Measurements from ENCODE around the gene RTL10.
"Not testable (repeated sequence)": the region's sequence is repeated elsewhere in the genome, so short reads cannot be mapped to it uniquely, and the experiment has no call there.

Gene RTL10

DNA sequence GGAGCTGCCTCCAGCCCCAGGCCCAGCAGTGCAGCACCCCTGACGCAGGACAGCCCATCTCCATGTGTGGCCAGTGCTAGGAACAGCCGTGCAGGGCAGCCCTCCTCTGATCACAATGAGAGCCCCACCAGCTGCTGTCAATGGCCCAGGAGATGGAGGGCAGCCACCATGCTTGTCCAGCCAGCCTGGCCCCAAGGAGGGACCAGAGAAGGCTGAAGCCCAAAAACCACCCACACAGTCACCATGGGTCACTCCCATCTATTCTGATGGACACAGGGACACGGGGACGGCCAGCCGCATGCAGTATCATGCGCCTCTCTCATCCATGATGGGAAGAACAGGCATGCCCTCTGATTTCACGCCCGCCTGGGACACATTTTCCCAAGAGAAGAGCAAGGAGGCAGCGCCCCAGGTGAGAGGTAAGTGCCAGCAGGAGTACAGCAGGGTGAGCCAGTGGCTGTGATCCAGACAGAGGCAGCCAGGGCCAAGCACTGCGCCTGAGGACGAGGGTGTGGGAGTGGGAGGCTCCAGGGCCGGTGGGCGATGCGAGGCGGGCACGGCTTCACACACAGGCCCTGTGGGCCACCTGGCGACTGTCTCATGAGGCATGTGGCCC, 33.6 kb upstream of the RTL10 start:
- DNase-seq: no peak

DNA sequence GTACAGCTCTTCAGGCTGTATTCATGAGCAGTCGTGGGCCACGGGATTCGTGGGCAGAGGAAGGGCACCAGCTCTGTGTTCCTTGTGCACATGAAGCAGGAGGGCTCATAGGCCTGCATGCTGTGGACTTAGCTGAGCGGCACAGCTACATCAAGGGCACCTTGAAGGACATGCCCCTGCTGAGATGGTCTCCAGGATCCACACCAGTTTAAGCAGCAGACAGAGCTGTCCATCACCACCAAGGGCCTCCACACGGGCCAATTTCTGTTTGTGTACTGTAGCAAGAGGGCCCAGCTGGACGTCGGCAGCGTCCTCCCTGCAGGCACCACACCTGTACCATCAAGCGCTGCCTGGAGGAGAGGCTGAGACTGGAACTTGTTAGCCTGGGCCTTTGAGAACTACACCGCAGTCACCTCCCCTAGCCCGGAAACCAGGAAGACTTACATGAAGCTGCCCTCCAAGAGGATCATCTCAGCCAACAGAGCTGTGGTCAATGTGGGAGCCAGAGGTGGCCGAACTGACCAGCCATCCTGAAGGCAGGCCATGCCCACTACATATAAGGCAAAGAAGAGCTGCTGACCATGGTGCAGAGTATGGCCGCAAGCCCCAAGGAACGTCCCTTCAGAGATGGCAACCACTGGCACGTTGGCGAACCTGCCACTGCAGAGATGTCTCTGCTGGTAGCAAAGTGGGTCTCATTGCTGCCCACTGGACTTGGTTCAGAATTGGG, 32.7 kb upstream of the RTL10 start:
- no peak for DNase-seq

DNA sequence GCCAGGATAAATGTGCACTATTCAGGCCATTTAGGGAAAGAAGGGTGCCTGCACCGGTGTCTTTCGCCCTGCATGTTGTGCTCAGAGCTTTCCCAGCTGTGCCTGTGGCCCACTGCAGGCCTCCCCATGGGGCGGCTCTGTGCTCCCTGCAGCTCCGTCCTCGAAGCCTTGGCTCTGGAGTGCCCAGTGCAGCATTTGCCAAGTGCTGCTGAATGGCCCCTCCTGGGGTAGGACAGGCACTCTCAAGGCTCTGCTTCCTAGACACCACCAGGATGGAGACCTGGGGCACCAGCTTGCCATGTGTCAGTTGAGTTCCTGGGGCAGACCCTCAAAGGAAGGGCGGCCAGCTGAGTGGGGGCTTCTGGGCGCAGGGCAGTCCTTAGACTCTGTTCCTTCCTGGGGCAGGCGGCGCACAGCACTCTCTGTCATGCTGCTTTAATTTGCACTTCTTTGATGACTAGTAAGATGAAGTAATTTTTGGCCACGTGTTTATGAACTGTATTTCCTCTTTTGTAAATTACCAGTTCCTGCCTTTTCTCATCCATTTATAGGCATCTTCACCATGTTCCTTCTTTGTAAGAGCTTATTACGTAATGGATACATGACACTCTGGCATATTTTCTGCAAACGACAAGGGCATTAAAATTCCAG, 32.1 kb upstream of the RTL10 start:
- peak; percentile 97 to 99 for DNase-seq

DNA sequence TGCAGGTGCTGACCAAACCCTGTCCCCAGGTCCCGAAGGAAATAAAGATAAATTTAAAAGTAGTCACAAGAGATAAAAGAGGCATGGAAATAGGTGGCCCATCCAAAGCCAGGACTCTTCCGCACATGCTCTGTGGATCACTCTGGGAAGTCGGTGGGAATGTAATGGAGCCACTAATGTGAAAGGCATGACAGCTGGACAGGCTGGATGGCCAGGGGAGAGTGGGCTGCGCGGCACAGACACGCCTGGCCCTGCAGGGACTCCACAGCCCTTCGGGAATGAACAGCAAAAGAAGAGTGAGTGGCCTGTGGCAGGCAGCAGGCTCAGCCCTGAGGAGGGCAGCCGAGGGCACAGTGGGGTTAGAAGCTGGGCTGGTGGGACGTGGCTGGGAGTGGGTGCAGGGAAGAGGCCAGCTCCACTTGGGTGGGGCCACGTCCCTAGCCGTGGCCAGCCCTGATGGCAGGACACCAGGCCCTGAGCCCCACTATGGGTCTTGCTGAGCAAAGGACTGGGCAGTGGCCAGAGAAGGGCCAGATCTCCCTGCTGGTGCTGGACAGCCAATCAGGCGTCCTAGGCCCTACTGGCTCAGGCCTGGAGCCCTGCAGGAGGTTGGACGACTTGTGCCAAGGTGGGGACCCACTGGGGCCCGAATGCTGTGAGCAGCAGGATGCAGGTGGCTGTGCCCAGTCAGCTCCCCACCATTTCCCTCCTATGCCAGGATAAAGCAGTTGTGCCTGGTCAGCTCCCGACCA, 31.3 kb upstream of the RTL10 start:
- no peak for DNase-seq

DNA sequence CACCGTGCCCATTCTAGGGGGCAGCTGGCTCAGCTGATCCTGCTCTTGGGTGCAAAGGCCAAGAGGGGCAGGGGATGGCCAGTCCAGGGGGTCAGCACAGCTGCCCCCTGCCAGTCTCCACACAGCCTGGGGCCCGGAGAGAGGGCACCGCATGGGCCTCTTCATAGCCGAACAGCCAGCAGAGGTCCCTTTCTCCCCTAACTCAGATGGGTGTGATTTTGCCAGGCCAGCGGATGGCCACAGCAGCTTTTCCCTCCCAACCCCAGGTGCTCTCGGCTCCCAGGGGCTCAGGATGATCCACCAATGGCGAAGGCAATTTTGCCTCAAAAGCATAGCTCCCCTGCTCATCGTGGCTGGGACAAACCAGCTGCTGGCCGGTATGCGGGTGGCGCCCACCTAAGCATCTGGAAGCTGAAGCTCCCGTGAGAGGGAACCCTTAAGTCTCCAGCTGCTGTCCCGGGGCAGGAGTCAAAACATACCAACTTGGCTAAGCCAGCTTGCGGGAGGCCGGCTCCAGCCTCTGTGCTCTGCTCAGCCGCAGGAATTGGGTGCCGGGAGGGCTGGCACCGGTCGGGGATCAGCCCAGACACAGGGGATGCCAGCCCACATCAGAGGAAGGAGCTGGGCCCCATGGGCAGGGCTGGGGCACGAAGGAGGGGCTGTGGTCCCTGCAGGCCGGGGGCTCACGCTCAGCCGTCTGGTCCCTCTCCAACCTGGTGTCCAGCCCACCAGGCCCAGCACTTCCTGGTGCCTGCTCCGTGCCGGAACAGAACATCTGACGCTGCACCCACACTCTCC, 30.5 kb upstream of the RTL10 start:
- no peak for DNase-seq

DNA sequence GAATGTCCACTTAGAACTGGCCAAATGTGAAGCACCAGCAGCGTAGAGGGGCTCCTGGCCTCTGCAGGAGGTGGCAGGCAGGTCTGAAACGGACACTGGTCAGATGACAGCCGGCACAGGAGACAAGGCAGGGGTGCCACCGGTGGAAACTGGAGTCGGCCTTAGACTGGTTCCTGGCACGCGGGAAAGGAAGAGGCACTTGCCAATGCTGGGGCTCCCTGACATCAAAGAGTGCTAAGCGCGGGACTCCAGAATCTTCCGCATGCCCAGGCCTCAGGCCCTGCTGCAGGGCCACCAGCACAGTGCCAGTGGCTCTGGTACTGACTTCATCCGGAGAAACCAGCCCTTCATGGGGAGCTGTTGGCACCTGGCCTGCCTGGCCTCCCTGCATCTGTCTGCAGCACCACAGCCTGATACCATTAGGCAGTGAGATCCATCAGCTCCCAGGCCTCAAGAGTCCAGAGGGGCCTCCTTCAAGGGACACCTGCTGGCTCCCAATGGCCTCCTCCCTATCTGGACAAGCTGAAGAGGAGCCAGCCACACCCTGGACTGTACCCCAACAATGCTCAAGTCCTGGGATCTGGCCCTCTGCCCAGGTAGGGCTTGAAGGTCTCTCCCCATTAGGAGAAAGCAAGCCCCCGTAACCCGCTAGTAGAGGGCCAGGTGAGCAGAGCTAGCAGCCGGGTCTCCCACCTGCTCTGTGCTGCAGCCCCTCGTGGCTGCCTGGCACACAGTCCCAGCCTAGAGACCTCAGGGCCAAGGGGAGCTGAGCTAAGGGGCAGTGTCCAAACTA, 29.7 kb upstream of the RTL10 start:
- DNase-seq: no peak

DNA sequence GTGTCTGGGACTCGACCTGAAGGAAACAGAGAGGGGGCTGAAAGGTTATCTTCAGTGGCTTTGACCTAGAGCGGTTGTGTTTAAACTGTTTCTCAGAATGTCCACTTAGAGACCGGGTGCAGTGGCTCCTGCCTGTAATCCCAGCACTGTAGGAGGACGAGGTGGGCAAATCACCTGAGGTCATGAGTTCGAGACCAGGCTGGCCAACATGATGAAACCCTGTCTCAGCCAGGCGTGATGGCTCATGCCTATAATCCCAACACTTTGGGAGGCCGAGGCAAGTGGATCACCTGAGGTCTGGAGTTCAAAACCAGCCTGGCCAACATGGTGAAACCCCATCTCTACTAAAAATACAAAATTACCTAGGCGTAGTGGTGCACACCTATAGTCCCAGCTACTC, 28.8 kb upstream of the RTL10 start:
- DNase-seq: not testable (repeated sequence)

DNA sequence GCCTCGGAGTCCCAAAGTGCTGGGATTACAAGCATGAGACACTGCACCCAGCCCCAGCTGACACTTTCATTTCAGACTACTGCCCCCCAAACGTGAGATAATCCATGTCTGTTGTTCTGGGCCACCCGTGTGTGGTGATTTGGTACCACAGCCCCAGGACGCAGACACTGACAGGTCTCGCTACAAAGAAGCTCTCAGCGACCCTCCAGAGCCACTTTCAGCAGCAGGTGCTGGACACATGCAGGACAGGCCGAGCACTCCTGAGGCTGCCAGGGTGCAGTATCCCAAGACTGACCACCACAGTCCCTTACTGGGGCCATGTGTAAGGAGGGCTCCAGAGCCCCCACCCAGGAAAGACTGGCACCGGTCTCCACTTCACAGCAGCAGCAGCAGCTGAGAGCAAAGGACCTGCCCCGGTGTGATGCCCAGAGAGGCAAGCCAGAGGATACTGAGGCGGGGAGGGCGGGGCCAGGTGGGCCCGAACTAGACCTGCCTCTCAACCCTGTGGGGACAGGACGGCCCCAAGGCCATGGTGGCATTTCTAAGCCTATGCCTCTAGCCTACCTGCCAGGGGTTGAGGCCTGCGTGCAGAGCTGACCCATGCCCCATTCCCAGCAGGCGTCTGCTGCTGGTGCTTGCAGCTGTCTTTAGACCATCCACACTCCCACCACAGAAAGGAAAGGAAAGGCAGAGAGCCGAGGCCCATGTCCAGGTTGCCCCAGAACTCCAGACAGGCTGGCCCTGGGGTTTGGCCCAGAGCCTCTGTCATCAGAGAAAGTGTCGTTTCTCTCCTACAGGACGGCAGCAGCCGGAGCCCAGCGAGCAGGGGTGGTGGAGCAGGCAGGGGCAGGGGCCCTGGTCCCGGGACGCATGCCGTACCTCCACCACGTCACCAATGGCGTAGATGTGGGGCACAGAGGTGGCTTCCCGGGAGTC, 28.0 kb upstream of the RTL10 start:
- DNase-seq: no peak

DNA sequence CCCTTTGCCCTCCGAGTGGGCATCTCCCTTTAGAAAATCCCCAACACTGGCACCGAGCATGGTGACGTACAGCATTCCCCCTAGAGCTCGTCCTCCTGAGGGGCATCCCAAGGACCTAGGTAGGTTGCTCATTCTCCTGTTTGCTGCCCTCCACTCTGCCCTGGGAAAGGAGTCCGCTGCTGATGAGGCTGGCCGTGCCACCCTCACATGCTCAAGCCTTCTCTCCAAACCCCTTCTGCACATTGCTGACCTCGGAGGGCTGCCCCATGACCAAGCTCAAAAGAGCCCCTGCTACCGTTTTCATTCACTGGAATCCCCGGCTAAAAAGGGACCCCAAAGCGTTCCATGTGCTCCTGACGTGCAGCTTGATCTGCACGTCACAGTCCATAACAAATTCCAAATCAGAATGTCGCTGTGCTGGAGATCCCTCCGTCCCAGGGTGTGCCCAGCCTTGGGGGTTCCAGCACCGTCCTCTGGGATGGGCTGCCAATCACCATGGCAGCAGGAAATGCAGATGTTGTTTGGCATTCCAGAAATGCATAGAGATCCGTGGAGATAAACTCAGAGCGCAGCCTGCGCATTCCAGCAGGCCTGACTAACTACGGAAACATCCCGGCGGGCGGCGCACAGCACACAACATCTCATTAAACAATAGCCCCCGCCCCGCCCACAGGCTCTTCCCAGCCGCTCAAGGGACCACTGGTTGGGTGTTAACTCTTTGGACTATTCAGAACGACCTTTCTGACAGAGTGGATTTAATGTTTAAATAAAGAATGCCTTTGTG, 26.3 kb upstream of the RTL10 start:
- DNase-seq: no peak

DNA sequence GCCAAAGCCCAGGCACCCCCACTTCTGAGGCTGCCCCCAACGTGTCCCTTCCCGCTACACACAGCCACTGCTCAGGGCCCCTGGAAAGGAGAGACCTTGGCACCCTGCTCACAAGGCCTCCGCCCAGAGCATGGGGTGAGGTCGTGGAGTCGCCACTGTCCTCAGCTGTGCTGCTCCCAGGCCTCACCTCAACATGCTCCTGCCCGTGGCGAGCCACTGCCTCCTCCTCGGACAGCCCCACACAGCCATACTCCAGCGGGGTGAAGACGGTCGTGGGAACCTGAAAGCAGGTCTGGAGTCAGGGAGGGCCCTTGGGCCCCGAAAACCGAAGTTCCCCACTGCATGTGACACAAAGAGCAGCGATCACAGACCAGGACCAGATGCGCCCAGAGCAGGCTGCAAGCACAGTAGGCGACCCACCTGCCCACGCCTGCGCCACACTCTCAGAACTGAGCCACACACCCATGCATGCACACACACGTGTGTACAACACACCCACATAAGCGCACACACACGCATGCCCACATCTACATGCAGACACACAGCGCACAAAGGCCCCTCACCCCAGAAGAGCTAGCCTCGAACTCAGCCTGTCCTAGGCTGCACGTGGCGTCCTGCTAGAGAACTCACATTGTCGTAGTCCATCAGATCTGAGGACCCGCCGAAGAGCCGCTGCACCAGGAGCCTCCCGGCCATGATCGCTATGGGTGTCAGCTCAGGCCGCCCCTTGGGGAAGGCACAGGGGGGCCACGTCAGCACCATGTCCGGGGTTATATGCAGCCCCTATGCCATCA, 25.5 kb upstream of the RTL10 start:
- DNase-seq: no peak

DNA sequence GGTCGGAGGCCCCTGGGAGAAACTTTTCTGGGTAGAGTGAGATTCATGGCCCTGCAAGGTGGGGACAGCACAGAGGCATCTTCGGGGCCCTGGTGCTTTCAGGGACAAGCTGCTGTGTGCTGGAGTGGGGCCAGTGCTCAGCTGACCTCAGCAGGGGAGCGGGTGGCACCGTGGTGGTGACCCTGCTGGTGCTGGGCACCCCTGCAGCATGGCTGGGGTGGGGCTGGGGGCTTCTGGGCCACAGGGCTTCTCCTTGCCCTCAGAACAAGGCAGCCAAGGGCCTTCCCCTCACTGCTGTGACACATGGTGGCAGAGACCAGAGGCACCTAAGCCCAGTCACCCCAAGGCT, 24.9 kb upstream of the RTL10 start:
- DNase-seq: no peak

DNA sequence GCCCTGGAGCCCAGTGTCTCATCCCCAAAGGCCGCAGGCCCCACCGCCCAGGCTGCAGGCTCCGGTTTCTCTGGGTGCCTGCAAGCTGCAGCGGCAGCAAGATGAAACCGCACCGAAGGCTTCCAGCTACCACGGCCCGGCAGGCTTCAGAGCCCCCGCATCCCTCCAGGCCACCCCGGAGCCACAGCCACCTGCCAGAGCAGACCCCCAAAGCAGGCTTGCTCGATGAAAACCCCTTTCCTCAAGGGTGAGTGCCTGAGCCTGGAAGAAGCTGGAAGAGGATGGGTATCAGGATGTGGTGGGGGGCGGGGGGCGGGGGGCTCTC, 24.5 kb upstream of the RTL10 start:
- DNase-seq: no peak

DNA sequence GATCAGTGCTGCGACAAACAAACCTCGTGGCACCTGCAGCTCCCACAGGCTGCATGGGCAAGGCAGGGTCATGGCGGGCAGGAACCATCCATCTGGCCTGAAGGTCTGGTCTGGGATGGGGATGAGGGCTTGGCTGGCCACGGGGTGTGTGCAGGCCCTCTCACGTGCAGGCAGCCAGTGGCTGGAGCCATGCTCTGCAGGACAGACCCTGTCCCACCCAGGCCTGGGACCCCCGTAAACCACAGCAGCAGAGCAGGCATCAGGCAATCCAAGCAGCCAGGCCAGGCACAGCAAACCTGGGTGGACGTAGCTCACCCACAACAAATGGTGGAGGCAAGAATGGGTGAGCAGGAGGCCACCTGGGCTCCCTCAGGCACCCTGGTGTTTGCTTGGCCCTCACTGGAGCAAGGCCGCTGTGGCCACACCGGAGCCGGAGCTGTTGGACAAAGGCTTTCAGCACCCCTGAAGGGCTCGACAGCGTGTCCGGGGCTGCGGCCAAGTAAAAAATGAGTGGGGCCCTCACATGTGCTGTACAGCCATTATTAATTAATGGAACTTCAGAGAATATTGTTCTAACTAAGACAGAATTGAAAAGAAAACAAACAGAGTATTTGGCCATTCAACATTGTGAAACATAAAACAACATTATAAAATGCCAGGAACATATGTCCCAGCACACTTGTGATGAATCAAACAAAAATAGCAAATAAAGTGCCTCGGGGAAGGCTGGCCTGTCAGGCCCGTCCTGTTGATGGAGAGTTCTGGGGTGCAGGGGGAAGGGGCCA, 24.0 kb upstream of the RTL10 start:
- DNase-seq: no peak

DNA sequence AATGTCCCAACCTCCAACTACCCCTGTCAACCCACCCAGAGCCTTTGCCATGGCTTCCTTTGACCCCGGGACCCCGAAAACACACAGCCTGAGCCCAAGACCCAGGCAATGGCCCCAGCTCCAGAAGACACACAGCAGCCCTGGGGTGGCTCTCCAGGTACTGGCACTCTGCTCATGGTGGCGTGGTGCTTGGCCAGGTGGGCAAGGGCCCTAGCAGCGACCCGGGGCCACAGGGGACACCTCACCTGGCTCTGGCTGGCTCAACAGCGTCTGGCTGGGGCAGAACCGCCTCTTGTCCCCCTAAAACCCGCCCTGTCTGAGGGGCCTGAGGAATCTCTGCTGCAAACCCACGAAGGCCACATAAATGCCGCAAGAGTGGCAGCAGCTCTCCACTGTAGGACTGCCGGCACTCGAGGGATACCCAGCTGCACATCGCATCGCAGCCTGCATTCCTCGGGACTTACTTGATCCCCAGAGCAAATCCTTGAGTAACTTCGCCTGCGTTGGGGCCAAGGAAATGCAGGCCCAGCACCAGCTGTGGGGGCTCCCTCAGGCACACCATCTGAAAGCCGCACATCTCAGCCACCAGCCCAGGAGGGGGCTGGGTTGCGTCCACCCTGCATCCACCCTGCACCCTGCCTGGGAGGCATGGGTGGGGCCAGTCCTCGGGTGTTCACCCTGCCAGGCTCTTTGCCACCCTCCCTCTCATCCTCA, 23.1 kb upstream of the RTL10 start:
- DNase-seq: no peak

DNA sequence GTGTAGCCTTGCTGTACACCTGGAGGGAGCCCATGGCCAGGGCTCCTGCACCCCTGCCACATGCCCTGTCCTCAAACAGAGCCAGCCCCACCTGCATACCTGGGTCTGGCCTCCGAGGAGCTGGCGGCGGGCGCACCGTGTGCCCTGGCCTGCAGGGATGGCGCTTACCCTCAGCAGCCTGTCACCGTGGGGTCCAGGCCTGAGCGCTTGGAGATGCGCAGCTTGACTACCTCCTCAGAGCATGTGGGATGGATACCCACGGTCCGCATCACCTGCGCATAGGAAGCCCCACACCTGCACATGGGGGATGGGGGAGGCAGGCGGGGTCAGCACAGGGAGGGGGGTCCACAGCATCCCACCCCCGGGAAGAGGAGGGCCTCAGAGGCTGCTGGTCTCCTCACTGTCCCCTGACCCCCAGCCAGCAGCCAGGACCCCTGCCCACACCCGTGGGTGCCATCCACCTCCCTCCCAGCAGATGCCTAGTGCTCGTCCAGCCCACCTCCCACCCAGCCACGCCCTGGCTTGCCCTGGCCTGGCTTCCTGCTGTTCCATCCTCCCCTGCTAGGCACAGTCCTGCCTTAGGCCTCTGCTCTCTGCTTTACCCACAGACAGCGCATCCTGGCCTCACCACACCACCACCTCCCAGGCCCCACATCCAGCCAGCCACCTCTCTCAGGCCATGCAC, 22.4 kb upstream of the RTL10 start:
- no peak for DNase-seq

DNA sequence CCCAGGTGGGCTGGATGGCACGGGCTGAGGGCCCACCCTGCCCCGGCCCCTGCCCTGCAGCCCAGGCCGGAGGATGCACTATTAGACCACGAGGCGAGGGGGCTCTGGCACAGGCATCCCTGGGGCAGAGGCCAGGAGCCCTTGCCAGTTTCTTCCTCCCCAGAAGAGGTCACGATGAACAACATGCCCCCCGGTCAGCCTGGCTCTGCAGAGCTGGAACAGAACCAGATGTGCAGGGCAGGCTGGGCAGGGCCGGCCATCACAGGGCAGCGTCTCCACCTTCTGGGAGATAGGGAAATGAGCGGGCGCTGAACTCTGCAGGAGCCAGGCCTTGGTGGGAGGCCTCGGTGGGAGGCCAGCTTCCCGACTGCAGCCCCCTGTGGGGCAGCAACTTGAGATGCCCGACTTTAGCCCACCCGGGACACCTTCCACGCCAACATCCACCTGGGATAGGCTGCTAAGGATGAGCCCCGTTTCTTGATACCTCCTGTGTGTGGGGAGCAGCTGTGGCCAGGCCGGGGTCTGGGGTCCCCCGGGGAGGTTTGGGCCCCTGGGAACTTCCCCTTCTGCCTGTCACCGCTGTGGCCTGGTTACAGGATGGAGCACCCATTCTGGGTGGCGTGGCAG, 21.8 kb upstream of the RTL10 start:
- no peak for DNase-seq

Measured in Kasumi-1 (cell line).